T-helper 2 cell treated with Interferon-gamma antibody and Interleukin-4, amounts not matched to agents 100 ng/mL and 5 ng/mL, for 36 hours (primary cell): ENCODE results near the gene PRSS8. TPM values are rescaled to one million over a fixed set of nuclear protein-coding genes. Genes with fewer than 3 reads are reported as not detected.
"Not testable (repeated sequence)": the region's sequence is repeated elsewhere in the genome, so short reads cannot be mapped to it uniquely, and the experiment has no call there.

ENCODE experiments used
- intact Hi-C: fragments of 100-400 bp; cut with micrococcal nuclease; formaldehyde crosslinking; loops from one replicate; pipeline ENCODE4 v1.15.1; 2023
- total RNA-seq: library from RNA; stranded (reverse); gene quantifications from 2 replicates; pipeline ENCODE4 v1.2.3, GENCODE V29; 2022

The PRSS8 gene
- total RNA-seq, 1 donor from 2014 or later: 0.18 TPM

- intact Hi-C loops: no loop called here
These were observed 10.0 kb upstream of the PRSS8 start for GRCh38 chr16:31145398-31145990.

DNA sequence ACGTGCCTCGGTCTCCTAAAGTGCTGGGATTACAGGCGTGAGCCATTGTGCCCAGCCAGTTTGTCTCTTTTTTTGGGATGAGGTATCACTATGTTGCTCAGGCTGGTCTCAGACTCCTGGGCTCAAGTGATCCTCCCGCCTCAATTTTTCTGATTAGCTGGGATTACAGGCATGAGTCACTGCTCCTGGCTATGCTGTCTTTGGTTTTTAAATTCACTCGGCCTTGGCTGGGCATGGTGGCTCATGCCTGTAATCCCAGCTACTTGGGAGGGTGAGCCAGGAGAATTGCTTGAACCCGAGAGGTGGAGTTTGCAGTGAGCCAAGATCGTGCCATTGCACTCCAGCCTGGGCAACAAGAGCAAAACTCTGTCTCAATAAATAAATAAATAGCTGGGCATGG is 8.9 kb upstream of the PRSS8 start:
- intact Hi-C loops: loop anchor here (5.0 kb wide), 1 partner anchor 238 kb away; no protein-coding TSS in a partner anchor

DNA sequence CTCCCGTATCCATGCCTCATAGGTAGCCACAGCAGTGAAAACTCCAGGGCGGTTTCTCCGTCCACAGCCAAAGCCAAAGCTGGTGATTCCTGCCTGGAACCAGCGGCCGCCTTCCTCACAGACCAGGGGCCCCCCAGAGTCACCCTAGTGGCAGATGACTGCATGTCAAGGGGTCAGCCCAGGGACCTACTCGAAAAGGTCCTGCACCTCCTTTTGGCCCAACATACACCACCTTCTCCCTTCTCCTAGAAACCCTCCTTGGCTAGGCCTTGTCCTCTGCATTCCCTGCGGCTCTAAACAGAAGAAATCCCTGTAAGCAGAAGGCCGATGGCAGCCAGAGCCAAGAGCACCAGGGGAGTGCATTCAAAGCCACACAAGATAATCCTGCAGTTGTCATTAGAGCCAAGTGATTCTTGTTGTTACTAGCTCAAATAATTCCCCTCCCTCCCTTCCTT is 8.2 kb upstream of the PRSS8 start:
- intact Hi-C loops: loop anchor here (2.0 to 5.0 kb wide), 2 partner anchors 35 to 239 kb away; partner anchors contain the start of gene BCKDK

DNA sequence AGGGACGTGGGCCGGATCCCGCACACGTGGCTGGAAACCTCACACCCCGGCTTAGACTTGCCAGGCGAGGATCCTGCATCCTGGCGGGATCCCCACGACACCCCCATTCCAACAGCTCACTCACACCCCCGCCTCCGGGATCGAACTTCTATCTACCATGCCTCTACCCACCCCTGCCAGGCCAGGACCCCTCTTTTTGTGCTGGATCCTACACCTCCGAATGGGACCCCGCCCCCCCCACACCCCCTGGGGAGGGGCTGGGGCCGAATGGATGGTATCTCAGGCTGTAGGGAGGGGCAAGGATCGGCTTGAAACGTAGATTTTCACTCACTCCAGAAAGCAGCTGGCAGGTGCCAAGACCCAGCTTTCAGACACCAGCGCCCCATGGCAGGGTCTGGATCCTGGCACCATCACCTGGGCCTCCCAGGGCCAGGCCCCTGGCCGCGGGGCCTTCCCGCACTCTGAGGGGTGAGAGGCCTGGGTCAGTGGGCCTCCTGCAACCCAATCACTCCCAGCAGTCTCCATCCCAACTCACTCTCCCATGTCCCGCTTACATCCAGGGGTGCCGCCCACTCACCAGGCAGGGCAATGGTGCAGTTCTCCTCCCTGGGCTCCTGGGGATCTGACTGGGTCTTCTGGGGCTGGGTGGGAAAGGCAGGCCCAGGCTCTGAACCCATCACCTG is 7.6 kb upstream of the PRSS8 start:
- intact Hi-C loops: loop anchor here (2.0 to 5.0 kb wide), 2 partner anchors 34 to 239 kb away; partner anchors contain the start of gene BCKDK

GRCh38 chr16:31142109-31143010 is 6.8 kb upstream of the PRSS8 start:
- intact Hi-C loops: loop anchor here (1.0 to 5.0 kb wide), 9 partner anchors 25 to 240 kb away; partner anchors contain the start of genes BCKDK, FUS, KAT8 and STX4

DNA sequence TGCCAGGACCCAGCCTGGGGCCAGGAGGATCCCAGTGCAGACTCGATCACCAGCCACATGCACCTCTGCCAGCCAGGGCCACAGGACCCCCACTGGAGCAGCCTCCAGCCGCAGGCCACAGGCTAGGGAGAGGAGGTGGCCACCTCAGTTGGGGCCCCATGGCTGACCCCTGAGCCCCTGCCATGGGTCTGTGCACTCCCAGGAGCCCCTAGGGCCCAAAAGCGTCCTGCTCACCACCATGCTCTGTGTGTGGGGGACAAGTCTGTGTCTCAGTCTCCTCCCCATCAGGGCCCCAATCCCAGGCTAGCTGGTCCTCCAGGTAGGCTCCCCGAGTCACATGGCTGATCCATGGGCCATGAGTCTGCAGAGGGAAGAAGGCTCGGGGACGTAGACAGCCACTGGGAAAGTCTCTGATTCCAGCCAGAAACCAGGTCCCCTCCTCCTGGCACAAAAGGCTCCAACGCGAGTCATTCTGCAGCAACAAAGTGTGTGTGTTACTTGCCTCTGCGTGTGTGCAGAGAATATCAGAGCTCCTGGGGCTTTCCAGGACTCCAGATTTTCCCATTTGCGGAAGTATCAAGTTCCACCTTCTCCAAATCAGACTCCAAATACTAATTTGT is 6.1 kb upstream of the PRSS8 start:
- intact Hi-C loops: loop anchor here (1.0 to 5.0 kb wide), 9 partner anchors 24 to 241 kb away; partner anchors contain the start of genes BCKDK, FUS, KAT8 and STX4

DNA sequence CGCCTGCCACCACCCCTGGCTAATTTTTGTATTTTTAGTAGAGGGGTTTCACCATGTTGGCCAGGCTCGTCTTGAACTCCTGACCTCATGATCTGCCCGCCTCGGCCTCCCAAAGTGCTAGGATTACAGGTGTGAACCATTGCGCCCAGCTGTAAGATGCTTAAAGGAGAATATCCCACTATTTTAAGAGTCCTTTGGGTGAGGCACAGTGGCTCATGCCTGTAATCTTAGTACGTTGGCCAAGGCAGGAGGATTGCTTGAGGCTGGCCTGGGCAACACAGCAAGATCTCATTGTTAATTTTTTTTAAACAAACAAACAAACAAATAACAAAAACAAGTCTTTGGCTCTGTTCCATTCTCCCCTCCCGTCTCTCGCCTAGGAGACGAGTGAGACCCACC is 5.5 kb upstream of the PRSS8 start:
- intact Hi-C loops: loop anchor here (5.0 kb wide), 1 partner anchor 241 kb away; no protein-coding TSS in a partner anchor

DNA sequence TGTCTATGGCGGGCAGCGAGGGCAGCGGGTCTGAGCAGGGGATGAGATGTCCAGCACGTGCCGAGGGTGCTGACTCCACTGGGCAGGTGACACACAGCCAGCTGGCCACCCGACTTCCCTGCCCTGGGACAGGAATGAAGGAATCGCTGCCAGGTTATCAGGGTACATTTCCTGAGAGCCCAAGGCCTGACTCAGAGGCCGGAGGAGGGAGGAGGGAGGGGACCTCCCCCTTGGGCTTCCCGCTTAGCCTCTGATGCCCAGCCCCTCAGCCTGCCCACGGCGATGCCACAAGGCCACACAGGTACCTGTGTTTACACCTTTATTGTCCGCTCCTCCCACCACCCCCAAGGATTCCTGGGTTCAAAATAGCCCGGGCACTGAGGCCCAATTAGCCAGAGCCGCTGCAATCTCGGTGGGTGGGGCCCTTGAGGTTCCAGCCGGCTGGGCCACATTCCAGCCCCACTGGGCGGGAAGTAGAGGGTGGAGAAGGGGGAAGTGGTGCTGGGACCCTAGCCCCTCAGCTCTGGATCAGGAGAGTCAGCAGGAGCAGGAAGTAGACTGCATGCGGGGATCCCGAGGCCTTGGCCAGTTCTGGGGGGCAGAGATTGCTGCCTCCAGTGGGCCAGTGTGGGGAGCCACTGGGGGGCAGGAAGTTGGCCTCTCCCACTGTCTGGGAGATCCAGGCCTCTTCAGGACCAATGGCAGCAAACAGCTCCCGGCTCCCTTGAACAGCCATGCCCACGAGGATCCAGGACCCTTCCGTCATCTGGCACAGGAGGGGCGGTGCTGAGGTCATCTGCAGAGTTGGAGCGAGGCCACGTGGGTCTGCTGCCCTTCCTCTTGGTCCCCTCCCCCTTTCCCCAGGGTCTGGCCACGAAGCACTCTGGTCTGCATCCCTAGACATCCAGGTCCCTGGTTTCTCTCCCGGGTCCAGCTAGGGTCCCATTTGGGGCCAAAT is 3.4 kb upstream of the PRSS8 start:
- intact Hi-C loops: no loop called here

GRCh38 chr16:31136822-31137499 is 1.4 kb upstream of the PRSS8 start:
- intact Hi-C loops: not testable (repeated sequence)

- intact Hi-C loops: no loop called here
These were observed 748 bp upstream of the PRSS8 start for GRCh38 chr16:31136287-31136662.

DNA sequence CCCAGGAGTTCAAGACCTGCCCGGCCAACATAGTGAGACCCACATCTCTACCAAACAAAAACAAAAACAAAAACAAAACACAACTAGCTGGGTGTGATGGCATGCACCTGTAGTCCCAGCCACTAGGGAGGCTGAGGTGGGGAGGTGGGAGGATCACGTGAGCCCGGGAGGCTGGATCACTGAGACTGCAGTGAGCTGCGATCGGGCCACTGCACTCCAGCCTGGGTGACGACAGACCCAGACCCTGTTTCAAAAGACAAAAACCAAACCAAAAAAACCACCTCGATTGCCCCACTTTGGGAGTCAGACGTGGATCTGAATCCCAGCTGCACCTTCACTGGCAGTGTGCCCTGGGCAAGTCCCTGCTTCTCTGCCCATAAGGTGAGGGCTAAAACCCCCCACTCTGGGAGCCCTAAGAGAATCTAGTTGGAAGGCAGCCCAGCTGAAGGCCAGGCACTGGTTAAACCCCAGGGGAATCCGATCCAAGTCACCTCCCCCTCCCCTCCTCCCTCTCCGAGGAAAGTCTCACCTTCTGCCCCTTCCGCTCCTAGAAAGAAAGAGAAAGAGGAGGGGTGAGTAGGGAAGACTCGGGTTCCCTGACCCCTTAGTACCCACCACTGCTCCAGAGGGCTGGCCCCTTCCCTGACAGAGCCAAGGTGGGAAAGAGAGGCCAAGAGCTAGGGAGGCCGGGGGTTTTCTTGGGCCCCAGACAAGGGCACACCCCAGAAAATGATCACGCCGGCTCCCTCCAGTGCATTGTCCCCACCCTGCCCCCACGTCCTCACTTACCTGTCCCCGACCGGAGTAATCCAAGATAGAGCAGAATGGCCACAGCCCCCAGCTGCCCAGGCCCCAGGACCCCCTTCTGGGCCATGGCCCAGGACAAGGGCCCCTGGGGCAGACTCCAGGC is 647 bp downstream of the PRSS8 start:
- intact Hi-C loops: no loop called here

DNA sequence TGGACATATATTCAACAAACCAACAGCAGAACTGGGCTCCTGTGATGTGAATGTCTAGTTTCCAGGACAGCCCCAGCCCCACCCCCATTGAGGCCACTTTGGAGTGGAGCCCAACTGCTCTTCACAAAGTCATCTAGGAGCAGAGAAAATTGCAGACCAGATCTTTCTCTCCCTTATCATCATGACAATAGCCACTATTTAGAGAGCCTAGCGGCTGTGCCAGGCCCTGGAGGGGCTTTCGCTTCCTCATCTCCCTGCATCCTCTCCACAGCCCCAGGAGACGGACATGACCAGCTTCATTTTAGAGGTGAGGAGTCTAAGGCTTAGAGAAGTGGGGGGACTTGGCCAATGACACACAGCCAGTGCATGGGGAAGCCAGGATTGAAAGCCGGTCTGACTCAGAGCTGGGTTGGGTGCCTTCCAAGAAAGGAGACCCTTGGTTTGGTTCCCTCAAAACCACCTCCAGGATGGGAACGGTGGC is 1.4 kb downstream of the PRSS8 start:
- intact Hi-C loops: no loop called here

DNA sequence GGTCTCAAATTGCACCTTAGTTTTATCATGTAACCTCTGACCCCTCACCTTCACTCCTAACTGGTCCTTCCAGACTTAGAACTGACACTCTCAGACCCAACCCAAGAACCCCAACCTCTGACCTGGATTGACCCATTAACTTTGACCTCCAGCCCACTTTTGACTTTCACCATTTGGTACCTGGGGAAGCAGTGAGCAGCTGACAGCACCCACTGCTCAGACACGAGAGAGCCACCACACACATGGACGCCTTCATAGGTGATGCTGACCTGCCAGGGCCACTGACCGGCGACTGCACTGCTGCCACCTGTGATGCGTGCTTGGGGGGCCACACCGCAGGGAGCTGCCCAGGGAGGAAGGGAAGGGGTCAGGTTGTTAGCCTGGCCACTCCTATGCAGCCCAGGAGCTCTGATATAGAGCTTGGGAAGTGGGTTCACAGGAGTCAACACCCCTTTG is 2.5 kb downstream of the PRSS8 start:
- intact Hi-C loops: no loop called here

- intact Hi-C loops: no loop called here
These were observed 3.1 kb downstream of the PRSS8 start for GRCh38 chr16:31132303-31132979.

DNA sequence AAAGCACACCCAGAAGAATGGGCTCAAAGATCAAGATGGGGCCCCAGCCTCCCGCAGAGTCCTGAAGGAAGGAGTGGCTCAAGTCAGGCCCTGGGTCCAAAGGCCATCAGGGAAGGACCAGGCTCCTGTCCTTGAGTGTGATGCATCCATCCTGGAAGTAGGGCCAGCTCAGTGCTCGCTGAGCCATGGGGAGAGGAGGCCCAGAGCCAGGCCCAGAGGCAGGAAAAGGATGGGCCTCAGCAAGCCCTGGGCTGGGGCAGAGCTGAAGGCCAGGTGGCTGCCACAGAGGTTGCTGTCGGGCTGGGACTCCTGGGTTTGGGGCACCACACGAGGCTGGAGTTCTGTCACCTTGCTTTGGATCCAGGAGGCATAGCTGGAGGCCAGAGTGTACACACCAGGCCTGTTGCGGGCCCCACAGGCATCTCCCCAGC is 3.7 kb downstream of the PRSS8 start:
- intact Hi-C loops: no loop called here

- intact Hi-C loops: no loop called here
These were observed 4.1 kb downstream of the PRSS8 start for GRCh38 chr16:31131416-31131815.

DNA sequence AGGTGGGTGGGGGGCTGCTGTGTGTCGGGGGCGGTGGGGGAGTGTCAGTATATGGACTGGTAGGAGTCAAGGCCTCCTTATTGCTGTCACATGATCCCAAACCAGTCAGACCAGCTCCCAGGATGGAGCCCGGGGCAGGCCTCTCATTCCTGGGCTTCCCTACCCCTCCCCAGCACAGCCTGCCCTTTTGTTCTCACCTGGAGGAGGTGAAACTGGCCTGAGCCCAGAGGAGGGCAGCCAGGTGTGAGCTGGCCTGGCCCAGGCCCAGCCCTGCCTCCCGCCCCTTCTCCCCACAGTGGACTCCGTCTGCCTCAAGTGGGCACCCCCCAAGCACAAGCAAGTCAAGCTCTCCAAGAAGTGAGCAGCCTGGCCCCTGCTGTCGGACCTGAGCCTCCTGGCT is 4.6 kb downstream of the PRSS8 start:
- intact Hi-C loops: no loop called here
